Natural killer cell (primary cell): Measurements from ENCODE around the gene MMAB. TPM values are rescaled to one million over a fixed set of nuclear protein-coding genes. Genes with fewer than 3 reads are reported as not detected.

Experiments used
- ATAC-seq, 3 donors: fragments of 150-1000 bp in 2 of 3; fragments of 200-7000 bp in 1 of 3; cut with Tn5 transposase; 1 replicate in 1 of 3; 2 replicates in 2 of 3; pipeline ENCODE4 v1.10.0; 2021; ENCODE audit warnings: mild to moderate bottlenecking in 2 of 3, moderate library complexity in 2 of 3
- DNase-seq, 2 donors: peaks; one replicate each; pipeline versions ENCODE4 v3.0.0 to v3.0.0-alpha.2; 2013 to 2021; ENCODE audit warnings: mixed read lengths in 1 of 2
- H3K27ac ChIP-seq: one replicate; pipeline ENCODE4 v1.5.1; 2013; ENCODE audit warnings: mild to moderate bottlenecking, low read length
- H3K27me3 ChIP-seq: one replicate; pipeline ENCODE4 v1.6.1; 2013; ENCODE audit warnings: low read length; ENCODE audit not compliant: control insufficient read depth, insufficient read depth
- H3K36me3 ChIP-seq: one replicate; pipeline ENCODE4 v1.6.1; 2013; ENCODE audit warnings: low read length; ENCODE audit not compliant: control insufficient read depth, insufficient read depth
- H3K4me1 ChIP-seq: one replicate; pipeline ENCODE4 v1.6.1; 2013; ENCODE audit warnings: low read length; ENCODE audit not compliant: control insufficient read depth, insufficient read depth
- H3K4me3 ChIP-seq: one replicate; pipeline ENCODE4 v1.5.1; 2013; ENCODE audit warnings: low read length
- H3K9me3 ChIP-seq: one replicate; pipeline ENCODE4 v1.6.1; 2013; ENCODE audit warnings: low read length; ENCODE audit not compliant: control insufficient read depth, insufficient read depth
- H3K27ac Mint-ChIP-seq, 2 donors: one replicate each; pipeline ENCODE4 v1.8.0; 2022; ENCODE audit warnings: mild to moderate bottlenecking in 2 of 2, mixed read lengths in 2 of 2, moderate library complexity in 1 of 2
- H3K27me3 Mint-ChIP-seq, 2 donors: one replicate each; pipeline ENCODE4 v1.8.0; 2022; ENCODE audit warnings: low read depth in 2 of 2, mixed read lengths in 2 of 2
- H3K36me3 Mint-ChIP-seq: one replicate; pipeline ENCODE4 v1.8.0; 2022; ENCODE audit warnings: mixed read lengths
- H3K4me1 Mint-ChIP-seq, 2 donors: one replicate each; pipeline ENCODE4 v1.8.0; 2022; ENCODE audit warnings: mixed read lengths in 2 of 2
- H3K4me3 Mint-ChIP-seq: one replicate; pipeline ENCODE4 v1.8.0; 2022; ENCODE audit warnings: mild to moderate bottlenecking, moderate library complexity, mixed read lengths
- H3K9me3 Mint-ChIP-seq, 2 donors: one replicate each; pipeline ENCODE4 v1.8.0; 2022; ENCODE audit warnings: mixed read lengths in 2 of 2
- WGBS: methylation state at CpG from one replicate; pipeline ENCODE4 v1.1.7; 2013; ENCODE audit warnings: missing lambda C conversion rate; ENCODE audit not compliant: insufficient coverage; 5-methylcytosine and 5-hydroxymethylcytosine counted together
- intact Hi-C: fragments of 100-400 bp; cut with micrococcal nuclease; formaldehyde crosslinking; loops from one replicate; pipeline ENCODE4 v1.14.2; 2022
- total RNA-seq, 4 donors: library from RNA; stranded (reverse); fragments of 120-200 nt in 1 of 4; gene quantifications; one replicate each; pipeline versions ENCODE4 v1.2.3 to v1.2.4, GENCODE V29; 2013 to 2022
- TF ChIP-seq, protein P1 (sequence below): fragments of 200-600 bp; IDR thresholded peaks from one replicate; pipeline ENCODE4 v1.8.0; 2022; ENCODE audit warnings: antibody characterized with exemption

The MMAB gene
- total RNA-seq, 3 donors from 2014 or later (not counting 1 experiment from before 2014, with no cell fraction given): 17.1 to 18.3 (median 17.6) TPM

DNA sequence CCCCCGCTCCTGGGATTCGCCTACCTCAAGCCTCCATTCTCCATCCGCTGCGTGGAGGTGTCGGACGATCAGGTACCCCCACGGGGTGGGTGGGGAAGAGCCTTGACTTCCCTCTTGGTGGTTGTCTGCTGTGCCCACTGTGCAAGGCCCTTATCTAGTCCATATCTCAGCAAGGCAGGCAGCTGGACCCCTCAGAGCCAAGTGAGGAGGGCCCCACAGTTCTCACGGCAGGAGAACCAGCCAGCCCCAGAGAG is 39.9 kb downstream of the MMAB start:
- DNase-seq (no peak), ATAC-seq (no peak)
- no peak overlapping the region for H3K4me3 Mint-ChIP-seq
- H3K27ac Mint-ChIP-seq: no peak overlapping the region
- H3K36me3 Mint-ChIP-seq: no peaks in the 10 kb centered on the region
- WGBS: 96% methylated on average over 7 of the region's 8 CpGs
- TF ChIP-seq, protein P1, sequence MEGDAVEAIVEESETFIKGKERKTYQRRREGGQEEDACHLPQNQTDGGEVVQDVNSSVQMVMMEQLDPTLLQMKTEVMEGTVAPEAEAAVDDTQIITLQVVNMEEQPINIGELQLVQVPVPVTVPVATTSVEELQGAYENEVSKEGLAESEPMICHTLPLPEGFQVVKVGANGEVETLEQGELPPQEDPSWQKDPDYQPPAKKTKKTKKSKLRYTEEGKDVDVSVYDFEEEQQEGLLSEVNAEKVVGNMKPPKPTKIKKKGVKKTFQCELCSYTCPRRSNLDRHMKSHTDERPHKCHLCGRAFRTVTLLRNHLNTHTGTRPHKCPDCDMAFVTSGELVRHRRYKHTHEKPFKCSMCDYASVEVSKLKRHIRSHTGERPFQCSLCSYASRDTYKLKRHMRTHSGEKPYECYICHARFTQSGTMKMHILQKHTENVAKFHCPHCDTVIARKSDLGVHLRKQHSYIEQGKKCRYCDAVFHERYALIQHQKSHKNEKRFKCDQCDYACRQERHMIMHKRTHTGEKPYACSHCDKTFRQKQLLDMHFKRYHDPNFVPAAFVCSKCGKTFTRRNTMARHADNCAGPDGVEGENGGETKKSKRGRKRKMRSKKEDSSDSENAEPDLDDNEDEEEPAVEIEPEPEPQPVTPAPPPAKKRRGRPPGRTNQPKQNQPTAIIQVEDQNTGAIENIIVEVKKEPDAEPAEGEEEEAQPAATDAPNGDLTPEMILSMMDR: no peak
- Histone ChIP-seq H3K4me1 (no peaks in the 10 kb centered on the region), H3K27me3 (no peaks in the 10 kb centered on the region), H3K36me3 (peaks cover 28% of the 10 kb centered on the region), H3K27ac (no peak overlapping the region), H3K9me3 (no peaks in the 10 kb centered on the region), H3K4me3 (no peak overlapping the region)
- H3K27me3 Mint-ChIP-seq: no peaks in the 10 kb centered on the region
- intact Hi-C loops: no loop called here
- H3K4me1 Mint-ChIP-seq: no peaks in the 10 kb centered on the region
- no peaks in the 10 kb centered on the region for H3K9me3 Mint-ChIP-seq

DNA sequence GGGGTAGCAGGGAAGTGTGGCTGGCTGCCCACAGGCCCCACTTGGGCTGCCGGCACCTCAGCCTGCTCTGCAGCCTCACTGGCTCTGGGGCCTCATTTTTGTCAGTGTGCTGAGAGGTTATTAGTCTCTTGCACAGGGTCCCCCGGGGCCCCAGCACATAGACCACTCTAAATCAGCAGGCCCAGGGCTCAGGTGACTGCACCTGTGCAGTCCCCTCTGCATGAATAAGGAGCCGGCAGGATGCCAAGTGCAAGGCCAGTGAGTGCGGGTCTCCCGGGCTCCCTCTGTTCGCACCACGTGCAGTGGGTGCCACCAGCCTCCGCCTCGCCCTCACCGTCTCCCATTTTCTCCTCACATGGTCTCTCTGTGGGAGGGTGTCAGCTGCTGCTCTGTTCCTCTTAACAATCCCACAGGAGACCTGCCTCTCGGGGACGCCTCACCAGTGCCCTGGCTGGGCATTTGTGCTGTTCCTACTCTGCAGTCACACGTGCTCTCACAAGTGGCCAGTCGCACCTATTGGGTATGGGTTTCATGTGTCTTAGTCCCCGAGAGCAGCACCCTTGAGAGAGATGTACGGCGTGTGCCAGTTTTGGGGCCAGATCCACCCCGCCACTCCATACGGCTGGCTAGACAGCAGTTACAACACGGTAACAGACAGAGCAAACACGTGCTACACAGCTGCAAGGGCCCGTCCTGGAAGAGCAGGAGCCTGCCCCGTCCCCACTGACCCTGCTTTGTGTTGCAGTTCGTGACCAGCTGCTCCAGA is 40.4 kb downstream of the MMAB start:
- H3K36me3 Mint-ChIP-seq: no peaks in the 10 kb centered on the region
- no peaks in the 10 kb centered on the region for H3K27me3 ChIP-seq
- WGBS: 93% methylated on average over 24 of the region's 24 CpGs
- no peak overlapping the region for H3K4me3 Mint-ChIP-seq
- DNase-seq (no peak), ATAC-seq (no peak)
- no peak overlapping the region for H3K4me3 ChIP-seq
- no peak overlapping the region for H3K27ac Mint-ChIP-seq
- TF ChIP-seq, protein P1: no peak
- H3K27ac ChIP-seq: no peak overlapping the region
- no peaks in the 10 kb centered on the region for H3K4me1 Mint-ChIP-seq
- no peaks in the 10 kb centered on the region for H3K9me3 ChIP-seq
- no peaks in the 10 kb centered on the region for H3K9me3 Mint-ChIP-seq
- H3K4me1 ChIP-seq: no peaks in the 10 kb centered on the region
- intact Hi-C loops: no loop called here
- H3K36me3 ChIP-seq: peaks cover 29% of the 10 kb centered on the region
- H3K27me3 Mint-ChIP-seq: no peaks in the 10 kb centered on the region

DNA sequence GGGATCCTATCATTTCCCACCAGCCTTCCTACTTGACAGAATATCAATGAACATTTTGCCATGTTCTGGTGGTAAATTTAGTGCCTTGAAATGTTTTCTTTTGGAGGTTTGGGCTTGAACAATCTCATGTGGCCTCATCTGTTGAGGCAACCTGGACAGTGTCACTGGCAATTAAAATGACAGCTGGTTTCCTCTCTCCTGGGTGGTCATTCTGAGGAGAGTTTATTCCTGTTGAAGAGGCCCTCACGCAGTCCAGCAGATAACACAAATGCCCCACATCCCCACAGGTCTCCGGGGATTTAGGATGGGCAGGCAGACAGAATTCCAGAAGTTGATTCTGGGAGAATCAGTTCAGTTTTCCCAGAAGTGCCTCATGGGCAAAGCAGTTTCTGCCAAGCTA is 41.9 kb downstream of the MMAB start:
- H3K27ac ChIP-seq: no peak overlapping the region
- no peaks in the 10 kb centered on the region for H3K27me3 Mint-ChIP-seq
- H3K36me3 ChIP-seq: peaks cover 39% of the 10 kb centered on the region
- H3K9me3 Mint-ChIP-seq: no peaks in the 10 kb centered on the region
- WGBS: 95% methylated on average over 2 of the region's 2 CpGs
- no peak overlapping the region for H3K27ac Mint-ChIP-seq
- ATAC-seq (no peak), DNase-seq (no peak)
- no peak overlapping the region for H3K4me3 ChIP-seq
- no peaks in the 10 kb centered on the region for H3K4me1 Mint-ChIP-seq
- intact Hi-C loops: no loop called here
- TF ChIP-seq, protein P1: no peak
- H3K36me3 Mint-ChIP-seq: no peaks in the 10 kb centered on the region
- no peak overlapping the region for H3K4me3 Mint-ChIP-seq
- H3K4me1 ChIP-seq: no peaks in the 10 kb centered on the region
- H3K9me3 ChIP-seq: no peaks in the 10 kb centered on the region
- H3K27me3 ChIP-seq: no peaks in the 10 kb centered on the region
